GM12892 (cell line): ENCODE data around the gene NFASC.

Source experiments
- DNase-seq: peaks from one replicate; pipeline ENCODE4 v3.0.0; 2011; ENCODE audit not compliant: insufficient read length
- FAIRE-seq: peaks from 2 replicates; lab custom pipeline; 2011; peaks lifted over from hg19 to GRCh38; lab: Jason Lieb, UNC
- POLR2A ChIP-seq: IDR thresholded peaks from 2 replicates; pipeline ENCODE4 v1.6.1; 2011; ENCODE audit warnings: low read depth, low read length, control low read depth
- POLR2AphosphoS5 ChIP-seq: IDR thresholded peaks from 2 replicates; pipeline ENCODE4 v1.6.1; 2011; ENCODE audit warnings: low read depth, low read length, control low read depth
- TAF1 ChIP-seq: IDR thresholded peaks from 2 replicates; pipeline ENCODE4 v1.6.1; 2011; ENCODE audit warnings: low read depth, mild to moderate bottlenecking, control low read depth, low read length, borderline replicate concordance

The NFASC gene

GRCh38 chr1:205044741-205045140, 174.1 kb downstream of the NFASC start:
- DNase-seq (no peak), FAIRE-seq (no peak)
- TF ChIP-seq POLR2AphosphoS5 (no peak), POLR2A (no peak), TAF1 (no peak)

DNA sequence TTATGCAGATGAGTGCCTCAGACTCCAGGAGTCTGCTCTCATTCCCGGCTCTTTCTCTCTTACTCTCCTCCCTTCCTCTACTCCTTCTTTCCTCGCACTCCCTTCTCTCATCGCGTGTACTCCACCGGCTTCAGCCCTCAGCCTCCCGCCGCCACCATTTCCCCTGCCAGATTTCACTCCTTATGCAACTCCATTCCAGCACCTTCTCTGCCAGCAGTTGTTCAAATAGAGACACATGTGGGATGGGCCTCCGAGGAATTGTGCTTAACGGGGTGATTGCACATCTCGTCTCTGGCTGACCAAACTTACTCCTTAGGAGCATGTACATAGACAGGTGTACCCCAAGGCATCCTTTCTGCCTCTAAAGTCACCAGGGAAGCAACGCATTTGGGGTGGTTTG, 174.5 kb downstream of the NFASC start:
- DNase-seq = no peak
- FAIRE-seq = no peak
- TF ChIP-seq TAF1 (no peak), POLR2A (no peak), POLR2AphosphoS5 (no peak)

GRCh38 chr1:205046870-205047269, 176.2 kb downstream of the NFASC start:
- FAIRE-seq (no peak), DNase-seq (no peak)
- TF ChIP-seq POLR2AphosphoS5 (no peak), TAF1 (no peak), POLR2A (no peak)

DNA sequence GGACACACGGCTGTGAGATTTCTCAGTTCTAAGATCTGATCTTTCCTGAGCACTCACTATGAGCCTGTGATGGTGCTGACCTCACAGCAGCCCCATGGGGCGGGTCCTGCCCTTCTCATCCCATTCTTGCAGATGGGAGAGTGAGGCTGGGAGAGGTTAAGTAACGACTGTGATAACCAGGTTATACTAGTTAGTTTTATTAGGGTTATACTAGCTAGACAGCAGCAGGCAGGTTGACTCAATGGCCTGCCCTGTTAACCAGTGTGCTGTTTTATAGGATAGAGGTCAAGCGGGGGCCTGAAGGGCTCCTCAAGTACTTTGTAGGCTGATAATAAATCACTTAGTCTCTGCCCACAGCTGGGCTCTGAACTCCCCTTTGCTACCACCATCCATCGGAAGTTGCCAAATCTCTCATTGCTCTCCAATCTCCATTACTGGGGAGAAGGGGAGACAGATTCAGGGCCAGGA, 177.1 kb downstream of the NFASC start:
- TF ChIP-seq POLR2AphosphoS5 = no peak
- TF ChIP-seq TAF1 = no peak
- TF ChIP-seq POLR2A = no peak
- FAIRE-seq (no peak), DNase-seq (no peak)

DNA sequence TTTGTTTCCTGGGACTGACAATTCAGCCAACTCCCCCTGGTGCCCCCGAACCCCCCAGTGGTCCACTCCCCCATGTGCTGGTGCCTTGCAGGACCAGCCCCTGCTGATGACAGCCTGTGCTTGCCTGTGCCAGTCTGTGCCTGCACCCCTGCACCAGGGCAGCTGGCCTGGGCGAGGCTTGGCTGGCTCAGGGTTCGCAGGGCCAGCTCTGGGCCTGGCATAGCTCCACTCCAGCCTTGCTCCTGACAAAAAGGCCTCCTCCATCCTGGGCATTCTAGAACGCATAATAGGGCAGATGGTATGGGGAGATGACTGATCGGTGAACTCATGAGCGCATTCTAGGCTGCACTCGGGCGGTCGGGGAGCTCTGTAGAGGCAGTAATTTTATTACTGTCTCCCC, 177.7 kb downstream of the NFASC start:
- FAIRE-seq (no peak), DNase-seq (no peak)
- TF ChIP-seq POLR2A = no peak
- TF ChIP-seq POLR2AphosphoS5 = no peak
- no peak for TF ChIP-seq TAF1

- FAIRE-seq = no peak
- TF ChIP-seq POLR2A (no peak), POLR2AphosphoS5 (no peak), TAF1 (no peak)
- no peak for DNase-seq
Observed at GRCh38 chr1:205049479-205049878, 178.8 kb downstream of the NFASC start.

DNA sequence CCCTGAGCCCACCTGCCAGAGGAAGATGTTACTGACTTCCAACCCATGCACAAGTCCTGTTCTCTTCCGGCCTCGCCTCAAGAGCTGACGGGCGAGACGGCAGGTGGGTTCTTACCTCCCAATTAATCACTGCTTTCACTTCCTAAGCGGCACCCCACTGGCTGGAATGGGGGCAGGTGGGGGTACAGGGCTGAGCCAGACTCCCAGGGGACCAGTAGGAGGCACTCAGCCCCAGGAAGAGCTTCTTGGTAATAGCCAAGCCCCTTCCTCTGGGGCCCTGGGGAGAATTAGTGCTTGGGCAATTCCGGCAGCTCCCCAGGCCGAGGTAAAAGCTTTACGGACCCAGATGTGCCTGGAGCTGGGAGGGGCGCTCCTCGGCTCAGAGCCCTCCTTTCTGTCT, 182.0 kb downstream of the NFASC start:
- FAIRE-seq (no peak), DNase-seq (no peak)
- no peak for TF ChIP-seq POLR2AphosphoS5

GRCh38 chr1:205053296-205053695, 182.6 kb downstream of the NFASC start:
- FAIRE-seq = no peak
- no peak for DNase-seq
- TF ChIP-seq TAF1 (no peak), POLR2AphosphoS5 (no peak), POLR2A (no peak)

DNA sequence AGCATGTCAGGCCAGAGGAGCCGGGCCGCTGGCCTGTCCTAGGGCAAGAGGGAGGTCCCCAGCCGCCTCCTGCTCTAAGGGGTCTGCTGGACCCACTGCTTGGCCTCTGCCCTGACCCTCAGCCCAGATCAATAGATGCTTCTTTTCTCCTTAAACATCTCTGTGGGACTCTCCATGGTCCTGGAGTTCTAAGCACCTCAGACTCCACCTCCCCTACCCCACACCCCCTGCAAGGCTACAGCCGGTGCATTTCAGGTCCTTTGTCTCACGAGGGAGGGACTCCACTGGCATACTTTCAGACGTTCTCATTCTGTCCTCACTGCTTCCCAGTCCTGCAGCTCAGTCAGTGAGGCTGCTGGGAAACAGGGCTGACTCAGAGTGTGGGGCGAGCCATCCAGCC, 183.4 kb downstream of the NFASC start:
- FAIRE-seq (no peak), DNase-seq (no peak)
- no peak for TF ChIP-seq POLR2AphosphoS5
- no peak for TF ChIP-seq TAF1
- TF ChIP-seq POLR2A = no peak

DNA sequence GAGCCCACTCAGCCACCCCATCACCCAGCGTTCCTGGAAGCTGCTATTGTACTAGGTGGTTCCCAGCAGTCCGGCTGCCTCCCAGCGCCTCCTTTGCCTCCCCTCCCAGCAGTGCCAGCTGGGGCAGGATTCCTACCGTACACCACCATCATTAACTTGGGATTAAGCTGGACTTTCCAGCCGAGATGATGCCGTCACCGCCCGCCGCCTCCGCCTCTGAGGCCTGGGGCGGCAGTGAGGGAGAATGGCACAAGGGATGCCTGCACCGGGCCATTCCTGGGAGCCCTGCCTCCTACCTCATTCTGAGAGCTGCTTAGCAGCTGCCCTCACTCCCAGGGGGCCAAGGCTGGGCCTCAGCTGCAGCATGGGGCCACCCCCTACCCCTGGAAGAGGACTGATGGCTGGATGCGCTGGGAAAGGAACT, 185.5 kb downstream of the NFASC start:
- no peak for FAIRE-seq

GRCh38 chr1:205056956-205057568, 186.4 kb downstream of the NFASC start:
- DNase-seq (no peak), FAIRE-seq (no peak)
- TF ChIP-seq POLR2A (no peak), TAF1 (no peak), POLR2AphosphoS5 (no peak)

More for the DNA sequence above, 185.5 kb downstream of the NFASC start:
- no peak for DNase-seq
- TF ChIP-seq POLR2AphosphoS5 (no peak), POLR2A (no peak), TAF1 (no peak)

DNA sequence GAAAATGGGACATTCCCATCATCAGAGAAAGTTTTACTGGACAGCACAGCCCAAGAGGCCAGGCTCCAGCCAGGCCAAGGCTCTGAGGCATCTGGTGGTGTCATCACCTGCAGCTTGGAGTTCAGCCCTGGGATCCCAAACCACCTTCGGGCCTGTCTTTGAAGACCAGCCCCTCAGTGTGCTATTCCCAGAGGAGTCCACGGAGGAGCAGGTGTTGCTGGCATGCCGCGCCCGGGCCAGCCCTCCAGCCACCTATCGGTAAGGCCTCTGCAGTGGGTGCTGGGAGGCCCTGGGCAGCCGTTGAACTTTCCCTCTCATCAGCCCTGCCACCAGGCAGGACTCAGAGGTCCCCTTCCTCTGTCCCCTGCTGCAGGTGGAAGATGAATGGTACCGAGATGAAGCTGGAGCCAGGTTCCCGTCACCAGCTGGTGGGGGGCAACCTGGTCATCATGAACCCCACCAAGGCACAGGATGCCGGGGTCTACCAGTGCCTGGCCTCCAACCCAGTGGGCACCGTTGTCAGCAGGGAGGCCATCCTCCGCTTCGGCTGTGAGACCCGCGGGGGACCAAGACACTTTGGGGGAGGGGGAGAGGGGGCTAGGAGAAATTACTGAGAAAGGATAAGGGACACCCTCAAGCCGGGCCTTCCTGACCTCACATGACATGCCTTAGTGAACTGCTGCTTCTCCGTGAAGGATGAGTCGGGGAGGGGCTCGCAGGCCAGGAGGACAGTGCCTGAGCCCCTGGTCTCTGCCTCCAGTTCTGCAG, 187.3 kb downstream of the NFASC start:
- no peak for DNase-seq
- TF ChIP-seq POLR2A = no peak
- no peak for TF ChIP-seq POLR2AphosphoS5
- no peak for TF ChIP-seq TAF1

DNA sequence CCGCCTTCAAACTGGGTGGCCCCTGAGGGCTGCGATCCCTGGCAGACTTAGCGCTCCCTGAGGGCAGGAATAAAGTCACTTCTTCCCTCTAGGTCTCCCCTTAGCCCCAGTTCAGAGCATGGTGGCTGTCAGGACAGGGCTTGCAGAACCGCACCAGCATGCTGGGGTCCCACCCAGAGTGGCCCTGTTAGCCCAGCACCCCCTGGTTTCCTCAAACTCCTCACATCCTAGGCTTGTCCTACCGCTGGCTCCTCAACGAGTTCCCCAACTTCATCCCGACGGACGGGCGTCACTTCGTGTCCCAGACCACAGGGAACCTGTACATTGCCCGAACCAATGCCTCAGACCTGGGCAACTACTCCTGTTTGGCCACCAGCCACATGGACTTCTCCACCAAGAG, 188.2 kb downstream of the NFASC start:
- TF ChIP-seq TAF1 (no peak), POLR2AphosphoS5 (no peak), POLR2A (no peak)
- no peak for DNase-seq
- no peak for FAIRE-seq

More for the DNA sequence above, 187.3 kb downstream of the NFASC start:
- no peak for FAIRE-seq
